ENCODE results near the gene YIF1B.

DNA sequence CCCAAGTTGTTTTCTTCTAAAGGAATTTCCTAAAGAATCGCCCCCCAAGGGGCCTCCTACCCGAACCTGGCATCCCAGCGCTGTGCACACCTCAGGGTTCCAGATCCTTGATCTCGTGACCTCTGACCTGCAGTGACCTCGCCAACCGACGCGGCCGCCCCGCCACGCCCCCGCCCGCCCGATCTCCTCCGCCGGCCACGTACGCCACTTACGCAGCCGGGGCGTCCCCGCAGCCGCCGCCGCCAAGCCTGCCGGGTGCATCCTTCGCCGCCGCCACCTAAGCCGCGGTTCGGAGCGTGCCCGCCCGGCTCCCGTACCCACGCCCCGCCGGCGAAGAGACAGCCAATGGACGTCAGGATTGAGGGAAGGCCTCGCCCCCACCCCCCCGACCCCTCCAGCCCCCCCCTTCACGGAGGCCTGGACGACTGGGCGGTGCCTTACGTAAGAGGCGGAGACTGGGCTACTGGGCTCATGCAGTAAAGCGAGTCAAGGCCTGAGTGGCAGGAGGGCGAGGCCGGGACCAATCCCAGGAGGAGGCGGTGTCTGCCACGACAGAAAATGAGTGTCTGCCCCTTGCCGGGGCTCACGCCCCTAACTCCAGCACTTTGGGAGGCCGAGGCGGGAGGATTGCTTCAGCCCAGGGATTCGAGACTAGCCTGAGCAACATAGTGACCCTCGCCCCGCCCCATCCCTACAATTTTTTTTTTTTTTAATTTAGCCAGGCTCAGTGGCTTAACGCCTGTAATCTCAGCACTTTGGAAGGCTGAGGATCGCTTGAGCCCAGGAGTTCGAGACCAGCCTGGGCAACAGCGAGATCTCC lies at the start of gene YIF1B:
- TF ChIP-seq, protein P1, sequence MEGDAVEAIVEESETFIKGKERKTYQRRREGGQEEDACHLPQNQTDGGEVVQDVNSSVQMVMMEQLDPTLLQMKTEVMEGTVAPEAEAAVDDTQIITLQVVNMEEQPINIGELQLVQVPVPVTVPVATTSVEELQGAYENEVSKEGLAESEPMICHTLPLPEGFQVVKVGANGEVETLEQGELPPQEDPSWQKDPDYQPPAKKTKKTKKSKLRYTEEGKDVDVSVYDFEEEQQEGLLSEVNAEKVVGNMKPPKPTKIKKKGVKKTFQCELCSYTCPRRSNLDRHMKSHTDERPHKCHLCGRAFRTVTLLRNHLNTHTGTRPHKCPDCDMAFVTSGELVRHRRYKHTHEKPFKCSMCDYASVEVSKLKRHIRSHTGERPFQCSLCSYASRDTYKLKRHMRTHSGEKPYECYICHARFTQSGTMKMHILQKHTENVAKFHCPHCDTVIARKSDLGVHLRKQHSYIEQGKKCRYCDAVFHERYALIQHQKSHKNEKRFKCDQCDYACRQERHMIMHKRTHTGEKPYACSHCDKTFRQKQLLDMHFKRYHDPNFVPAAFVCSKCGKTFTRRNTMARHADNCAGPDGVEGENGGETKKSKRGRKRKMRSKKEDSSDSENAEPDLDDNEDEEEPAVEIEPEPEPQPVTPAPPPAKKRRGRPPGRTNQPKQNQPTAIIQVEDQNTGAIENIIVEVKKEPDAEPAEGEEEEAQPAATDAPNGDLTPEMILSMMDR (conservative IDR thresholded peaks at IDR 0.05; ENCODE audit: low read depth in 2 of 2), result no peak
- peak; percentile 57 for TF ChIP-seq POLR2AphosphoS5 (IDR thresholded peaks at IDR 0.05; ENCODE audit: low read depth)
